CD8-positive, alpha-beta memory T cell (primary cell): ENCODE data around the gene HSPB8. TPM values are rescaled to one million over a fixed set of nuclear protein-coding genes. Genes with fewer than 3 reads are reported as not detected.
A peak's percentile ranks its signal among the peaks of the same experiment; 100 is the strongest.

Source experiments
- CTCF ChIA-PET: fragments of 350-600 bp; sonication (Branson Sonifier 250); formaldehyde crosslinking; loops from one replicate; lab custom pipeline; 2021; ENCODE audit warnings: antibody characterized with exemption; lab: Charles Lee
- POLR2A ChIA-PET: fragments of 350-600 bp; sonication (Branson Sonifier 250); formaldehyde crosslinking; loops from one replicate; lab custom pipeline; 2021; ENCODE audit warnings: antibody characterized with exemption; lab: Charles Lee
- DNase-seq, 5 donors: peaks; one replicate each; pipeline versions ENCODE4 v3.0.0 to v3.0.0-alpha.2; 2020 to 2022; ENCODE audit warnings: mixed read lengths in 1 of 5
- H3K27ac ChIP-seq: one replicate; pipeline ENCODE4 v1.7.0; 2013; ENCODE audit warnings: low read depth, mild to moderate bottlenecking, low read length, moderate library complexity
- H3K27me3 ChIP-seq: 2 replicates; pipeline ENCODE4 v1.7.0; 2013; ENCODE audit warnings: low read length, mild to moderate bottlenecking; ENCODE audit not compliant: insufficient read depth, poor library complexity, severe bottlenecking
- H3K36me3 ChIP-seq: 2 replicates; pipeline ENCODE4 v1.7.0; 2013; ENCODE audit warnings: mild to moderate bottlenecking, low read length, moderate library complexity; ENCODE audit not compliant: insufficient read depth
- H3K4me1 ChIP-seq: 2 replicates; pipeline ENCODE4 v1.7.0; 2013; ENCODE audit warnings: mild to moderate bottlenecking, low read length, moderate library complexity; ENCODE audit not compliant: insufficient read depth
- H3K4me3 ChIP-seq: 2 replicates; pipeline ENCODE4 v1.7.0; 2013; ENCODE audit warnings: mild to moderate bottlenecking, low read length
- H3K9me3 ChIP-seq: 2 replicates; pipeline ENCODE4 v1.7.0; 2013; ENCODE audit warnings: mild to moderate bottlenecking, low read length
- H3K27ac Mint-ChIP-seq, 8 donors: one replicate each; pipeline ENCODE4 v1.8.0; 2020 to 2021; ENCODE audit warnings: mixed read lengths in 8 of 8, mild to moderate bottlenecking in 6 of 8, inconsistent platforms in 3 of 8, moderate library complexity in 3 of 8
- H3K27me3 Mint-ChIP-seq, 2 donors: one replicate each; pipeline ENCODE4 v1.8.0; 2020 to 2021; ENCODE audit warnings: mixed read lengths in 2 of 2, mild to moderate bottlenecking in 1 of 2, moderate library complexity in 1 of 2
- H3K36me3 Mint-ChIP-seq, 3 donors: one replicate each; pipeline ENCODE4 v1.8.0; 2020 to 2021; ENCODE audit warnings: mixed read lengths in 3 of 3, inconsistent platforms in 1 of 3, mild to moderate bottlenecking in 1 of 3
- H3K4me1 Mint-ChIP-seq, 3 donors: one replicate each; pipeline ENCODE4 v1.8.0; 2020 to 2021; ENCODE audit warnings: mixed read lengths in 3 of 3, inconsistent platforms in 1 of 3, mild to moderate bottlenecking in 1 of 3
- H3K4me3 Mint-ChIP-seq, 7 donors: one replicate each; pipeline ENCODE4 v1.8.0; 2020 to 2021; ENCODE audit warnings: mixed read lengths in 7 of 7, mild to moderate bottlenecking in 6 of 7, moderate library complexity in 4 of 7, inconsistent platforms in 2 of 7
- H3K9me3 Mint-ChIP-seq, 5 donors: one replicate each; pipeline ENCODE4 v1.8.0; 2020 to 2022; ENCODE audit warnings: mixed read lengths in 5 of 5, mild to moderate bottlenecking in 3 of 5, moderate library complexity in 2 of 5, inconsistent platforms in 1 of 5
- polyA plus RNA-seq: library from polyadenylated mRNA; unstranded; fragments of 300-500 nt; fragmentation: Illumina TruSeq; gene quantifications from one replicate; pipeline ENCODE4 v1.2.3, GENCODE V29; 2021
- total RNA-seq, 2 experiments: library from RNA; stranded (reverse); gene quantifications; one replicate each; pipeline ENCODE4 v1.2.3, GENCODE V29; 2021

The HSPB8 gene, protein sequence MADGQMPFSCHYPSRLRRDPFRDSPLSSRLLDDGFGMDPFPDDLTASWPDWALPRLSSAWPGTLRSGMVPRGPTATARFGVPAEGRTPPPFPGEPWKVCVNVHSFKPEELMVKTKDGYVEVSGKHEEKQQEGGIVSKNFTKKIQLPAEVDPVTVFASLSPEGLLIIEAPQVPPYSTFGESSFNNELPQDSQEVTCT
- total RNA-seq (not detected), polyA plus RNA-seq (not detected)

- ChIA-PET CTCF (no interaction called here), POLR2A (no interaction called here)
- Histone ChIP-seq H3K9me3 (no peaks in the 10 kb centered on the region), H3K27me3 (no peaks in the 10 kb centered on the region), H3K4me1 (no peaks in the 10 kb centered on the region), H3K4me3 (no peak within 1 kb of the TSS), H3K27ac (no peak within 1 kb of the TSS), H3K36me3 (no peaks in the 10 kb centered on the region)
- Mint-ChIP-seq H3K36me3 (no peaks in the 10 kb centered on the region), H3K27ac (peak within 1 kb of the TSS in 1 of 8 donors; percentile 52), H3K27me3 (peaks cover 10 to 15% of the 10 kb centered on the region in 2 donors), H3K9me3 (peaks cover 0 to 3% (median 0%) of the 10 kb centered on the region in 5 donors), H3K4me3 (no peak within 1 kb of the TSS), H3K4me1 (no peaks in the 10 kb centered on the region)
- DNase-seq = no peak
Measured at GRCh38 chr12:119178544-119179334, at the start of gene HSPB8. HSPB8 (plus strand) TSS chr12:119178931; CDS start chr12:119179313, 382 bp downstream.

GRCh38 chr12:119129827-119130434 lies 48.8 kb upstream of the HSPB8 start:
- Histone ChIP-seq H3K9me3 (no peaks in the 10 kb centered on the region), H3K27me3 (no peaks in the 10 kb centered on the region), H3K4me3 (no peak overlapping the region), H3K36me3 (no peaks in the 10 kb centered on the region), H3K4me1 (no peaks in the 10 kb centered on the region), H3K27ac (no peak overlapping the region)
- H3K27ac Mint-ChIP-seq = no peak overlapping the region
- DNase-seq = no peak
- no peak overlapping the region for H3K4me3 Mint-ChIP-seq
- peaks cover 0 to 2% of the 10 kb centered on the region in 2 donors for H3K27me3 Mint-ChIP-seq
- no peaks in the 10 kb centered on the region for H3K4me1 Mint-ChIP-seq
- CTCF ChIA-PET = no interaction called here
- peaks cover 0 to 1% (median 0%) of the 10 kb centered on the region in 3 donors for H3K36me3 Mint-ChIP-seq
- POLR2A ChIA-PET = no interaction called here
- peaks cover 0 to 9% (median 3%) of the 10 kb centered on the region in 5 donors for H3K9me3 Mint-ChIP-seq

- Mint-ChIP-seq H3K4me3 (no peak overlapping the region), H3K4me1 (no peaks in the 10 kb centered on the region)
Measured at GRCh38 chr12:119130523-119130922, 48.2 kb upstream of the HSPB8 start.

GRCh38 chr12:119134284-119135072 lies 44.3 kb upstream of the HSPB8 start:
- no peak for DNase-seq
- Histone ChIP-seq H3K4me3 (no peak overlapping the region), H3K36me3 (no peaks in the 10 kb centered on the region), H3K9me3 (no peaks in the 10 kb centered on the region), H3K27ac (no peak overlapping the region), H3K27me3 (no peaks in the 10 kb centered on the region), H3K4me1 (no peaks in the 10 kb centered on the region)
- peaks cover 0 to 1% (median 0%) of the 10 kb centered on the region in 3 donors for H3K36me3 Mint-ChIP-seq
- no peak overlapping the region for H3K4me3 Mint-ChIP-seq
- H3K9me3 Mint-ChIP-seq = peaks cover 0 to 9% (median 0%) of the 10 kb centered on the region in 5 donors
- CTCF ChIA-PET = interaction anchor here (1.2 kb wide), 1 partner anchor 13 kb away, joined by 3 read pairs; no protein-coding TSS in a partner anchor
- H3K27me3 Mint-ChIP-seq = peaks cover 0 to 5% of the 10 kb centered on the region in 2 donors
- H3K4me1 Mint-ChIP-seq = no peaks in the 10 kb centered on the region
- H3K27ac Mint-ChIP-seq = no peak overlapping the region
- POLR2A ChIA-PET = no interaction called here

More at GRCh38 chr12:119130523-119130922, 48.2 kb upstream of the HSPB8 start:
- Mint-ChIP-seq H3K9me3 (peaks cover 0 to 9% (median 3%) of the 10 kb centered on the region in 5 donors), H3K27me3 (peaks cover 0 to 2% of the 10 kb centered on the region in 2 donors), H3K27ac (no peak overlapping the region), H3K36me3 (peaks cover 0 to 1% (median 0%) of the 10 kb centered on the region in 3 donors)
- POLR2A ChIA-PET = no interaction called here
- Histone ChIP-seq H3K4me3 (no peak overlapping the region), H3K27me3 (no peaks in the 10 kb centered on the region), H3K27ac (no peak overlapping the region), H3K4me1 (no peaks in the 10 kb centered on the region), H3K9me3 (no peaks in the 10 kb centered on the region), H3K36me3 (no peaks in the 10 kb centered on the region)
- no peak for DNase-seq
- CTCF ChIA-PET = no interaction called here

DNA sequence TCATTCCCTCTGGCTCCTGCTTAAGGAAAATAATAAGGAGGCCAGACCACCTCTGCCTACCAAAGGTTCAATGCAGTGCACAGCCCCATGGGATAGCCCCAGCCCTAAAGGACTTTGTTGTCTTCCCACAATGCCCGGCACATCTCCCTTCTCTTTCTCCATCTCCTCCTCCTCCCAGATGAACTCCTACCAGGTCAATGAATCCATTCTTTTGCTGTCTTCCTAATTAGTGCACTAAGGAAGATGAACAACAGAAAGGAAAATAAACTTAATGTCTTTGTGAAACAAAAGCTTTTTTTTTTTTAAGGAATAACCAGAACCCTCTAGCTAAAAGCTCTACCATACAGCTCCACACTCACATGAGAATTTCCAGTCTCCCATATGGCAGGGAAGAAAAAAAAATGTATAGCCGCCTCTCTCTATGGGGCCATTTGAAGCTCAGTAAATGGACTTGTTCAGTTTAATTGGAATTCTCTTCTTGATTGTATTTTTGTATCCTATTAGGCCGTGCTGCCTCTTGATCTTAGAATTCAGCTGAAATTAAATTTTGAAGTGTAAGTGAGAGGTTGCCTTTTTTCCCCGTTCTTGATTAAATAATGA lies 41.8 kb upstream of the HSPB8 start:
- ChIA-PET CTCF (no interaction called here), POLR2A (no interaction called here)
- Histone ChIP-seq H3K27ac (no peak overlapping the region), H3K36me3 (no peaks in the 10 kb centered on the region), H3K4me3 (no peak overlapping the region), H3K27me3 (no peaks in the 10 kb centered on the region), H3K4me1 (no peaks in the 10 kb centered on the region), H3K9me3 (no peaks in the 10 kb centered on the region)
- H3K27me3 Mint-ChIP-seq = peaks cover 0 to 5% of the 10 kb centered on the region in 2 donors
- no peak overlapping the region for H3K27ac Mint-ChIP-seq
- H3K4me3 Mint-ChIP-seq = no peak overlapping the region
- no peak for DNase-seq
- peaks cover 0 to 9% (median 0%) of the 10 kb centered on the region in 5 donors for H3K9me3 Mint-ChIP-seq
- H3K36me3 Mint-ChIP-seq = no peaks in the 10 kb centered on the region
- no peaks in the 10 kb centered on the region for H3K4me1 Mint-ChIP-seq

- no peaks in the 10 kb centered on the region for H3K27me3 ChIP-seq
- peaks cover 0 to 7% (median 0%) of the 10 kb centered on the region in 5 donors for H3K9me3 Mint-ChIP-seq
- no peaks in the 10 kb centered on the region for H3K4me1 ChIP-seq
- H3K36me3 Mint-ChIP-seq = no peaks in the 10 kb centered on the region
- ChIA-PET POLR2A (no interaction called here), CTCF (no interaction called here)
- H3K4me1 Mint-ChIP-seq = no peaks in the 10 kb centered on the region
- H3K9me3 ChIP-seq = no peaks in the 10 kb centered on the region
- DNase-seq = no peak
- H3K36me3 ChIP-seq = no peaks in the 10 kb centered on the region
- no peak overlapping the region for H3K27ac Mint-ChIP-seq
- no peak overlapping the region for H3K4me3 ChIP-seq
- H3K27ac ChIP-seq = no peak overlapping the region
- H3K4me3 Mint-ChIP-seq = no peak overlapping the region
- peaks cover 5 to 6% of the 10 kb centered on the region in 2 donors for H3K27me3 Mint-ChIP-seq
Measured at GRCh38 chr12:119139448-119139847, 39.3 kb upstream of the HSPB8 start.

DNA sequence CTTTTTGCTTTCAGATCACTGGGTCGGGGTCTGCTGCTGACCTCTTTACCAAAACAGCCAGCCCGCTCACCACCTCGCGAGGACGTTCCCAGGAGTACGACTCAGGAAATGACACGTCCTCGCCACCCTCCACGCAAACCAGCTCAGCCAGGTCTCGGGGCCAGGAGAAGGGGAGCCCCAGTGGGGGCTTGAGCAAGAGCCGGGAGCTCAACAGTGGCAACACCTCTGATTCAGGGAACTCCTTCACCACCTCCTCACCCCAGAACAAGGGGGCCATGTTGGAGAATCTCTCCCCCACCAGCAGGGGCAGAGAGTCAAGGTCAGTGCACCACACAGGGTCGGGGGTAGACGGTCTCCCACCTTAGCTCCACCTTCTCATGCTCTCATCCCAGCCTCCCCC lies 33.4 kb upstream of the HSPB8 start:
- peaks cover 7 to 12% of the 10 kb centered on the region in 2 donors for H3K27me3 Mint-ChIP-seq
- no peak overlapping the region for H3K27ac ChIP-seq
- peak overlapping the region in 1 of 8 donors; percentile 27 for H3K27ac Mint-ChIP-seq
- H3K36me3 Mint-ChIP-seq = no peaks in the 10 kb centered on the region
- no peaks in the 10 kb centered on the region for H3K4me1 ChIP-seq
- ChIA-PET POLR2A (no interaction called here), CTCF (no interaction called here)
- H3K9me3 ChIP-seq = no peaks in the 10 kb centered on the region
- H3K4me3 ChIP-seq = no peak overlapping the region
- no peak for DNase-seq
- no peak overlapping the region for H3K4me3 Mint-ChIP-seq
- peaks cover 0 to 5% (median 3%) of the 10 kb centered on the region in 5 donors for H3K9me3 Mint-ChIP-seq
- no peaks in the 10 kb centered on the region for H3K4me1 Mint-ChIP-seq
- no peaks in the 10 kb centered on the region for H3K27me3 ChIP-seq
- H3K36me3 ChIP-seq = no peaks in the 10 kb centered on the region
